ENCODE data around the gene PLXNA4.

Gene PLXNA4

GRCh38 chr7:132462478-132462877 is 113.8 kb downstream of the PLXNA4 start:
- Histone ChIP-seq H3K9ac (no peak overlapping the region), H3K9me3 (replicated peaks in 1 of 11) (no peaks in the 10 kb centered on the region), H3K4me1 (peaks cover 5 to 20% (median 11%) of the 10 kb centered on the region in 10 experiments; a peak in 13 of 20 replicates), H3K4me3 (no peak overlapping the region), H3K36me3 (no peaks in the 10 kb centered on the region), H3K4me2 (no peak overlapping the region), H3K27ac (no peak overlapping the region), H3K27me3 (no peaks in the 10 kb centered on the region), H4K20me1 (no peaks in the 10 kb centered on the region)
- TF ChIP-seq Cebpa-rat (IDR thresholded peaks at IDR 0.05) = no peak

- no peaks in the 10 kb centered on the region for H3K27me3 ChIP-seq
- no peak overlapping the region for H3K4me3 ChIP-seq
- peak overlapping the region in 3 of 11 experiments; percentile 7 to 12 (median 11); a peak in 3 of 22 replicates for H3K4me2 ChIP-seq
- TF ChIP-seq Cebpa-rat (IDR thresholded peaks at IDR 0.05) = no peak
- no peak overlapping the region for H3K27ac ChIP-seq
- H4K20me1 ChIP-seq = no peaks in the 10 kb centered on the region
- peaks cover 8 to 24% (median 11%) of the 10 kb centered on the region in 10 experiments; a peak in 17 of 20 replicates for H3K4me1 ChIP-seq
- H3K9ac ChIP-seq = no peak overlapping the region
- no peaks in the 10 kb centered on the region for H3K9me3 ChIP-seq (replicated peaks in 1 of 11)
- H3K36me3 ChIP-seq = no peaks in the 10 kb centered on the region
Observed at GRCh38 chr7:132461032-132461592, 115.2 kb downstream of the PLXNA4 start.

- H3K4me1 ChIP-seq = peaks cover 11 to 48% (median 31%) of the 10 kb centered on the region in 10 experiments
- H4K20me1 ChIP-seq = no peaks in the 10 kb centered on the region
- H3K27ac ChIP-seq = no peak overlapping the region
- no peaks in the 10 kb centered on the region for H3K27me3 ChIP-seq
- TF ChIP-seq Cebpa-rat (IDR thresholded peaks at IDR 0.05) = no peak
- H3K9me3 ChIP-seq (replicated peaks in 1 of 11) = no peaks in the 10 kb centered on the region
- peak overlapping the region in 3 of 11 experiments; percentile 9 to 22 (median 13); a peak in 2 of 22 replicates for H3K4me2 ChIP-seq
- H3K4me3 ChIP-seq = no peak overlapping the region
- no peaks in the 10 kb centered on the region for H3K36me3 ChIP-seq
- no peak overlapping the region for H3K9ac ChIP-seq
Observed at GRCh38 chr7:132458729-132459128, 117.5 kb downstream of the PLXNA4 start.

GRCh38 chr7:132457658-132458057 is 118.6 kb downstream of the PLXNA4 start:
- H4K20me1 ChIP-seq = no peaks in the 10 kb centered on the region
- TF ChIP-seq Cebpa-rat (IDR thresholded peaks at IDR 0.05) = no peak
- H3K36me3 ChIP-seq = no peaks in the 10 kb centered on the region
- no peak overlapping the region for H3K9ac ChIP-seq
- H3K4me3 ChIP-seq = no peak overlapping the region
- H3K27me3 ChIP-seq = no peaks in the 10 kb centered on the region
- no peak overlapping the region for H3K27ac ChIP-seq
- peaks cover 6 to 49% (median 29%) of the 10 kb centered on the region in 10 experiments; a peak in 19 of 20 replicates for H3K4me1 ChIP-seq
- H3K4me2 ChIP-seq = no peak overlapping the region
- no peaks in the 10 kb centered on the region for H3K9me3 ChIP-seq (replicated peaks in 1 of 11)

GRCh38 chr7:132456418-132456817 is 119.9 kb downstream of the PLXNA4 start:
- no peak for TF ChIP-seq Cebpa-rat (IDR thresholded peaks at IDR 0.05)
- Histone ChIP-seq H4K20me1 (no peaks in the 10 kb centered on the region), H3K27ac (no peak overlapping the region), H3K9ac (no peak overlapping the region), H3K4me3 (no peak overlapping the region), H3K4me2 (peak overlapping the region in 7 of 11 experiments; percentile 25 to 79 (median 71); a peak in 8 of 22 replicates), H3K27me3 (no peaks in the 10 kb centered on the region), H3K4me1 (peaks cover 15 to 60% (median 41%) of the 10 kb centered on the region in 10 experiments), H3K36me3 (no peaks in the 10 kb centered on the region), H3K9me3 (replicated peaks in 1 of 11) (0 out of 22 replicates have a peak, but pooled peaks cover 0 to 5% (median 0%) of the 10 kb centered on the region in 11 experiments)

- 0 out of 22 replicates have a peak, but pooled peaks cover 0 to 5% (median 0%) of the 10 kb centered on the region in 11 experiments for H3K9me3 ChIP-seq (replicated peaks in 1 of 11)
- no peaks in the 10 kb centered on the region for H3K36me3 ChIP-seq
- H3K27ac ChIP-seq = no peak overlapping the region
- H3K4me3 ChIP-seq = no peak overlapping the region
- peak overlapping the region in 9 of 11 experiments; percentile 25 to 79 (median 67); a peak in 18 of 22 replicates for H3K4me2 ChIP-seq
- no peaks in the 10 kb centered on the region for H4K20me1 ChIP-seq
- H3K9ac ChIP-seq = 0 out of 22 replicates have a peak overlapping the region, but pooled peaks of 1 of the 11 experiments have one; percentile 11
- H3K27me3 ChIP-seq = no peaks in the 10 kb centered on the region
- H3K4me1 ChIP-seq = peaks cover 23 to 62% (median 47%) of the 10 kb centered on the region in 10 experiments
- TF ChIP-seq Cebpa-rat (IDR thresholded peaks at IDR 0.05) = no peak
Observed at GRCh38 chr7:132455378-132455777, 120.9 kb downstream of the PLXNA4 start.

GRCh38 chr7:132453826-132454225 is 122.4 kb downstream of the PLXNA4 start:
- Histone ChIP-seq H3K27ac (no peak overlapping the region), H3K9me3 (replicated peaks in 1 of 11) (0 out of 22 replicates have a peak, but pooled peaks cover 0 to 5% (median 0%) of the 10 kb centered on the region in 11 experiments), H3K4me2 (peak overlapping the region in 6 of 11 experiments; percentile 5 to 79 (median 67); a peak in 9 of 22 replicates), H3K4me3 (no peak overlapping the region), H3K4me1 (peaks cover 39 to 70% (median 62%) of the 10 kb centered on the region in 10 experiments), H3K36me3 (no peaks in the 10 kb centered on the region), H4K20me1 (no peaks in the 10 kb centered on the region), H3K27me3 (no peaks in the 10 kb centered on the region), H3K9ac (no peak overlapping the region)
- TF ChIP-seq Cebpa-rat (IDR thresholded peaks at IDR 0.05) = no peak

GRCh38 chr7:132451161-132451560 is 125.1 kb downstream of the PLXNA4 start:
- H3K4me3 ChIP-seq = no peak overlapping the region
- H3K36me3 ChIP-seq = no peaks in the 10 kb centered on the region
- no peak overlapping the region for H3K9ac ChIP-seq
- 0 out of 22 replicates have a peak, but pooled peaks cover 0 to 5% (median 0%) of the 10 kb centered on the region in 11 experiments for H3K9me3 ChIP-seq (replicated peaks in 1 of 11)
- no peak for TF ChIP-seq Cebpa-rat (IDR thresholded peaks at IDR 0.05)
- H3K27ac ChIP-seq = 0 out of 22 replicates have a peak overlapping the region, but pooled peaks of 1 of the 11 experiments have one; percentile 4
- H3K27me3 ChIP-seq = no peaks in the 10 kb centered on the region
- H4K20me1 ChIP-seq = no peaks in the 10 kb centered on the region
- H3K4me1 ChIP-seq = peaks cover 61 to 90% (median 86%) of the 10 kb centered on the region in 10 experiments
- H3K4me2 ChIP-seq = peak overlapping the region; percentile 55 to 88 (median 76)

GRCh38 chr7:132450696-132451095 is 125.6 kb downstream of the PLXNA4 start:
- Histone ChIP-seq H3K36me3 (no peaks in the 10 kb centered on the region), H3K27me3 (no peaks in the 10 kb centered on the region), H3K9ac (no peak overlapping the region), H3K4me3 (no peak overlapping the region), H3K4me2 (peak overlapping the region; percentile 55 to 88 (median 76); a peak in 21 of 22 replicates), H4K20me1 (no peaks in the 10 kb centered on the region), H3K9me3 (replicated peaks in 1 of 11) (0 out of 22 replicates have a peak, but pooled peaks cover 0 to 5% (median 0%) of the 10 kb centered on the region in 11 experiments), H3K27ac (peak overlapping the region in 2 of 11 experiments; percentile 2 to 25; a peak in 1 of 22 replicates), H3K4me1 (peaks cover 65 to 90% (median 87%) of the 10 kb centered on the region in 10 experiments)
- no peak for TF ChIP-seq Cebpa-rat (IDR thresholded peaks at IDR 0.05)
